ENCODE data around the gene ZRSR2.

Gene ZRSR2

GRCh38 chrX:15761564-15762191 lies 28.6 kb upstream of the ZRSR2 start:
- TF ChIP-seq CTCF (conservative IDR thresholded peaks at IDR 0.05; ENCODE audit: control insufficient read depth, insufficient read depth, low read depth, low read length): peak; percentile 92
- DNase-seq (ENCODE audit: low read depth): peak; percentile 48
- no peak overlapping the region for H3K4me3 ChIP-seq (ENCODE audit: control insufficient read depth, low read depth, low read length)

DNA sequence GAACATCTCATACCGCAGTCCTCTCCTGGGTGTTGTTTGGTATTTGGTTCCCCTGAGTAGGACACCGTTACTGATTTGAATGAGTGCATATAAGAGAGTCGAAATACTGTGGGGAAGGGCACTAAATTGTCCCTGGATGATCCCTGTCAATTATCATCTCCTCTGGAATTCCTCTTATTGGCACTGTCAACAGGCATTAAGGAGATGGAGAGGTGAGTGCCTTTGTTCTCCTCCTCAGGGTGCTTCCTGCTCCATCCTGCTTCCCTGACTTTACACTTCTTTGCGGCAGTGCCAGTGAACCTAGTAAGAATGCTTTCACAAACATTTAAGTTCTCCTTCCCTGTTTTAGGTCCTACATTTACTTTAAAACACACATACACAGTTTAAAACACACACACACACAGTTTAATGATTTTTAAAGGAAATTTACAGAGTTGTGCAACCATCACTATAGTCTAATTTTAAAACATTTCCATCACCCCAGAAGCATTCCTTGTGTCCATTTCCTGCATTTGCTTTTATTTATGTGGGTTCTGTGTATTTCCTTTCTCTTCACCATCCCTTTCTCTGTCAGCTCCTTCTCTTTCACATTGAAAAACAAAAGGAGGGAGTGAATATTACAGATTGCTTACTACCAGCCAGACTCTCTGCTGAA lies 20.9 kb upstream of the ZRSR2 start:
- no peak for DNase-seq (ENCODE audit: low read depth)

DNA sequence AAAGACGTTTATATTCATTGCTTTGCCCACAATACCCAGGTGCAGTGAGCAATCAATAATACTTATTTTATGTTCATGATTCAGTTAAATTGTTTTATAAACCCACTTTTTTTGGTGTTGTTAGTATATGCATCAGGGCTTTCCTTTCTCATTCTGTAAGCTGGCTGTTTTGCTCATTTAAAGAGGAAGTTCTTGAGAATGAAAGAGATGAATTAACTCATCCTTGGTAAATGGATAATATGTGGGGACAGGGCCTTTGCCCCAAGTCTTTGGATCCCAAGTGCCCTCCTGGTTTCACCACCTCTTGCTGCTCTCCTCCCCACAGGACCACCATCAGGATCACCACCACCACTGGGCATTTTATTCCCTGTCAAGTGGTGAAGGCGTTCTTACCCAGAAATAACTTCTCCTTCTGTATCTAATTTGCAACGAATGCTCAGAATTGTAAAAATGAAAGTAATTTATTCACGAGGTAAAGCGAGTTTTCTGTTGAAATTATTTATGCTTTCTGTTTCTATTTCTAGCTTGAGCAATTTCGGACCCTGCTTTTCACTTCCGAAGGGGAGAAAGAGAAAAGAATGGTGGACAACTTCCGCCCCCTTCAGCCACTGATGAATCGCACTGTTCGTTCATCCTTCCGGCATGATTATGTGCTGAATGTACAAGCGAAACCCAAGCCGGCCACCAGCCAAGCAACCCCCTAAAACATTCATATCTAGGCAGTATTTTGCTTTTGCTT lies 8.2 kb upstream of the ZRSR2 start:
- no peak overlapping the region for H3K4me3 ChIP-seq (ENCODE audit: control insufficient read depth, low read depth, low read length)
- DNase-seq (ENCODE audit: low read depth): no peak
- TF ChIP-seq CTCF (conservative IDR thresholded peaks at IDR 0.05; ENCODE audit: control insufficient read depth, insufficient read depth, low read depth, low read length): no peak

More for the DNA sequence above, 20.9 kb upstream of the ZRSR2 start:
- no peak for TF ChIP-seq CTCF (conservative IDR thresholded peaks at IDR 0.05; ENCODE audit: control insufficient read depth, insufficient read depth, low read depth, low read length)
- no peak overlapping the region for H3K4me3 ChIP-seq (ENCODE audit: control insufficient read depth, low read depth, low read length)

GRCh38 chrX:15785176-15785750 lies 5.0 kb upstream of the ZRSR2 start:
- TF ChIP-seq CTCF (conservative IDR thresholded peaks at IDR 0.05; ENCODE audit: control insufficient read depth, insufficient read depth, low read depth, low read length): no peak

GRCh38 chrX:15786915-15787314 lies 3.4 kb upstream of the ZRSR2 start:
- no peak for DNase-seq (ENCODE audit: low read depth)
- no peak overlapping the region for H3K4me3 ChIP-seq (ENCODE audit: control insufficient read depth, low read depth, low read length)
- no peak for TF ChIP-seq CTCF (conservative IDR thresholded peaks at IDR 0.05; ENCODE audit: control insufficient read depth, insufficient read depth, low read depth, low read length)

More at GRCh38 chrX:15785176-15785750, 5.0 kb upstream of the ZRSR2 start:
- DNase-seq (ENCODE audit: low read depth): no peak
- no peak overlapping the region for H3K4me3 ChIP-seq (ENCODE audit: control insufficient read depth, low read depth, low read length)

DNA sequence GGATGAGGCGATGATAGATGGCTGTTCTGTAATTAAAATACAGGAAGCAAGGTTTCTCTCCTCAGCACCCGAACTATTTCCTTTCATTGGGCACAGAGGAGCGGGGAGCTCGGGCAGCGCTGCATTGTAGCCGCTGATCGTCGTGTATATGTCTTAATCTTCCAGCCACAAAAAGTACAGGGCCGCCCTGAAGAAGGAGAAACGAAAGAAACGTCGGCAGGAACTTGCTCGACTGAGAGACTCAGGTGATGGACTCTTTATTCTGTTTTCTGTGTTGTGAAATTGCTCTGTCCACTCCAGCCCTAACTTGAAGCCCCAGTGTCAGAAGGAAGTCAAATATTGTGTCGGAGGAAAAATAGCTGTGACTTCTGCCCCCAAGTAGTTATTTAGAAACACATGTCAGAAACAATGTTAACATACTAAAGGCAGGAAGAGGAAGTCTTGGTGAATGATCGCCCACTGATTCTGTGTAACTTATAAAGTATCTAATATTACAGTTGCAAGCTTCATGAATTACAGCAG lies 546 bp downstream of the ZRSR2 start:
- DNase-seq (ENCODE audit: low read depth): peak; percentile 21
- no peak for TF ChIP-seq CTCF (conservative IDR thresholded peaks at IDR 0.05; ENCODE audit: control insufficient read depth, insufficient read depth, low read depth, low read length)
- peak overlapping the region; percentile 94 for H3K4me3 ChIP-seq (ENCODE audit: control insufficient read depth, low read depth, low read length)

Data from fibroblast of mammary gland (primary cell).